Subcutaneous abdominal adipose tissue (tissue), 5 donors: ENCODE measurements around the gene LITAF.

Experiments
- H3K27ac ChIP-seq: one replicate; pipeline ENCODE4 v1.7.0; 2013; ENCODE audit warnings: low read depth, mild to moderate bottlenecking, inconsistent platforms, low read length, moderate library complexity
- H3K27me3 ChIP-seq, 5 donors: one replicate each; pipeline ENCODE4 v1.7.0; 2013; ENCODE audit warnings: low read length in 5 of 5, inconsistent platforms in 1 of 5; ENCODE audit not compliant: control insufficient read depth in 5 of 5, insufficient read depth in 4 of 5
- H3K36me3 ChIP-seq, 5 donors: one replicate each; pipeline ENCODE4 v1.7.0; 2013; ENCODE audit warnings: low read length in 5 of 5; ENCODE audit not compliant: control insufficient read depth in 5 of 5, insufficient read depth in 5 of 5
- H3K4me1 ChIP-seq, 5 donors: one replicate each; pipeline ENCODE4 v1.7.0; 2013; ENCODE audit warnings: low read length in 5 of 5, mild to moderate bottlenecking in 3 of 5, moderate library complexity in 1 of 5; ENCODE audit not compliant: control insufficient read depth in 5 of 5, insufficient read depth in 5 of 5
- H3K4me3 ChIP-seq, 5 donors: one replicate each; pipeline ENCODE4 v1.7.0; 2013; ENCODE audit warnings: low read length in 5 of 5, low read depth in 1 of 5
- H3K9ac ChIP-seq, 5 donors: one replicate each; pipeline ENCODE4 v1.7.0; 2013; ENCODE audit warnings: low read length in 5 of 5, mild to moderate bottlenecking in 4 of 5, moderate library complexity in 3 of 5
- H3K9me3 ChIP-seq, 5 donors: one replicate each; pipeline ENCODE4 v1.7.0; 2013; ENCODE audit warnings: low read length in 5 of 5; ENCODE audit not compliant: control insufficient read depth in 5 of 5
- donor health status: healthy.
- donor health status: healthy.
- donor health status: healthy.
- donor health status: healthy.
- donor health status: healthy.

LITAF gene

DNA sequence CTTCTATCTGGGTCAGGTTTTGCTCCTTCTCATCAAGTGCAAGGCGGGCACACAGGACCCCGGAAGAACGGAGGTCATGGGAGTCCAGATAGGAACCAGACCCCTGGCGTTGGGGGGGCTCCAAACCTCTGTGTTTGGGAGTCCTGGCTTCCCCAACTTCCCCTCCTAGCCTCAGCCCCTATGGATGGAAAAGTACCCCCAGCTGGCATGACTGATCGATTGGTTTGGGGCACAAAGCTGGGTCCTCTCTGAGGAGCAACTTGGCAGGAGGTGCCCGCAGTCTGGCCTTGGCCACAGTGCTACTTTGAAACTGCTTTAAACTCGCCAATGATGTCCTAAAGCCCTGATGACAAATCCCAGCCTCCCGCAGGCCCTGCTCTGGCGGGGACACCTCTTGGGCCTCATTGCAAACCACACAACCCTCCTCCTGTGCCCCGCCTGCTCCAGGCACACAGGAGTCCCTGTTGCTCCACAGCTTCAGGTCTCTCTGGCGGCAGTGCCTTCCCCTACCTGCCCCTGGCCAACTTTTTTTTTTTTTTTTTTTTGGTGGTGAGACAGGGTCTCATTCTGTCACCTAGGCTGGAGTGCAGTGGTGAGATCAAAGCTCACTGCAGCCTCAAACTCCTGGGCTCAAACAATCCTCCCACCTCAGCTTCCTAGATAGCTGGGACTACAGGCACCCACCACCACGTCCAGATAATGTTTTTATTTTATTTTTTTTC is 43.5 kb upstream of the LITAF start:
- Histone ChIP-seq H3K4me1 (peaks cover 0 to 45% (median 25%) of the 10 kb centered on the region in 5 donors), H3K4me3 (no peak overlapping the region), H3K9ac (no peak overlapping the region), H3K27me3 (no peaks in the 10 kb centered on the region), H3K36me3 (no peaks in the 10 kb centered on the region), H3K9me3 (no peaks in the 10 kb centered on the region), H3K27ac (no peak overlapping the region)

- Histone ChIP-seq H3K4me3 (no peak overlapping the region), H3K27ac (no peak overlapping the region), H3K36me3 (no peaks in the 10 kb centered on the region), H3K4me1 (peaks cover 0 to 51% (median 31%) of the 10 kb centered on the region in 5 donors), H3K9me3 (no peaks in the 10 kb centered on the region), H3K9ac (no peak overlapping the region), H3K27me3 (no peaks in the 10 kb centered on the region)
Measured at GRCh38 chr16:11629071-11630030, 42.6 kb upstream of the LITAF start.

GRCh38 chr16:11627822-11628457 is 41.2 kb upstream of the LITAF start:
- no peak overlapping the region for H3K4me3 ChIP-seq
- no peaks in the 10 kb centered on the region for H3K9me3 ChIP-seq
- H3K27me3 ChIP-seq = no peaks in the 10 kb centered on the region
- H3K4me1 ChIP-seq = peaks cover 0 to 40% (median 24%) of the 10 kb centered on the region in 5 donors
- H3K9ac ChIP-seq = no peak overlapping the region
- no peak overlapping the region for H3K27ac ChIP-seq
- no peaks in the 10 kb centered on the region for H3K36me3 ChIP-seq

DNA sequence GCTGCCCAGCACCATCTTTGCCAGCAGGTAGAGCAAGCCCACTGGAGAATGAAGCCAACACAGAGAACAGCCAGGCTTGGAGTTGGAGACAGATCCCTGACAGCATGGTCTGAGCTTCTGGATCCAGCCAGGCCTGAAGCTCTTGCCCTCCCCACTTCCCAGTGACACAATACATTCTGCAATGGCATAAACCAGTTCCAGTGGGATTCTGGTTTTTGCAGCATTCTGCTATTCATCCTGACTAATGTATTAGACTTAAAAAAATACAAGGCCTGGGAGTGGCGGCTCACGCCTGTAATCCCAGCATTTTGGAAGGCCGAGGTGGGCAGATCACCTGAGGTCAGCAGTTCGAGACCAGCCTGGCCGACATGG is 40.6 kb upstream of the LITAF start:
- H3K36me3 ChIP-seq = no peaks in the 10 kb centered on the region
- H3K4me1 ChIP-seq = peaks cover 0 to 34% (median 18%) of the 10 kb centered on the region in 5 donors
- no peak overlapping the region for H3K4me3 ChIP-seq
- no peaks in the 10 kb centered on the region for H3K27me3 ChIP-seq
- no peak overlapping the region for H3K9ac ChIP-seq
- H3K9me3 ChIP-seq = no peaks in the 10 kb centered on the region
- no peak overlapping the region for H3K27ac ChIP-seq

DNA sequence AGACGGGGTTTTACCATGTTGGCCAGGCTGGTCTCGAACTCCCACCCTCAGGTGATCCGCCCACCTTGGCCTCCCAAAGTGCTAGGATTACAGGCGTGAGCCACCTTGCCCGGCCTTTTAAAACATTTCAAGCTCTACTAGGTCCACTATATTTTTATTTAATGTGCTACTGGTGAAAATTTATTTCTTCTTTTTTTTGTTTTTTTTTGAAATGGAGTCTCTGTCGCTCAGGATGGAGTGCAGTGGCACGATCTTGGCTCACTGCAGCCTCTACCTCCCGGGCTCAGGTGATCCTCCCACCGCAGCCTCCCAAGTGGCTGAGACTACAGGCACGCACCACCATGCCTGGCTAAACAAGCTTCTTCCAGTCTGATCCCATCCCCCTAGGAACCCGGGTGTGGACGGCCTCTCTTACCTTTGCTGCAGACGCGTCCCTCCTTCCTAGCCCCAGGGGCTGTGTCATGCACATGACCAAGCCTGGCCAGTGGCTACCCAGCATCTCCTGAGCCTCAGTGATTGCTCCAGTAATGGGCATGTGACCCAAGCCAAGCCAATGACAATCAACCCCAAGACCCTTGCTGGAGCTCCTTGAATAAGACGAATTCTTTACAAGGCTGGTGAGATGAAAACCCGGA is 40.1 kb upstream of the LITAF start:
- Histone ChIP-seq H3K36me3 (no peaks in the 10 kb centered on the region), H3K4me3 (no peak overlapping the region), H3K4me1 (peaks cover 0 to 37% (median 17%) of the 10 kb centered on the region in 5 donors), H3K27me3 (no peaks in the 10 kb centered on the region), H3K9me3 (no peaks in the 10 kb centered on the region), H3K9ac (no peak overlapping the region), H3K27ac (no peak overlapping the region)

DNA sequence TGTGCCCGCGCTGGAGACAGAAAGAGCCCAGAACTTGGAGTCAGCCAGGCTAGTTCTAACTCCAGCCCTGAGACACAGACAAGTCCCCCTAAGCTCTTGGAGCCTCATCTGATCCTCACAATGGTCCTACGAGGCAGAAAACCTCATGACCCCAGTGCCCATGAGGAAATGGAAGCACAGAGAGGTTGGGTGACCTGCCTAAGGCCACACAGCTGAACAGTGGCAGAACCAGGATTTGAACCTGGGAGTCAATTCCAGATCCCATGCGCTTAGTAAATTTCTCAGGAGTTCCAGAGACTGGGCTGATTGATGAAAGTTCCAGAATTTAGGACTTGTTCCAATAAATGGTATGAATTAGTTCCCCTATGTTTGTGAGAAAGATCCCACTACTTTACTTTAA is 39.0 kb upstream of the LITAF start:
- no peak overlapping the region for H3K9ac ChIP-seq
- no peak overlapping the region for H3K27ac ChIP-seq
- no peaks in the 10 kb centered on the region for H3K27me3 ChIP-seq
- H3K4me1 ChIP-seq = peaks cover 0 to 43% (median 19%) of the 10 kb centered on the region in 5 donors
- no peak overlapping the region for H3K4me3 ChIP-seq
- H3K9me3 ChIP-seq = no peaks in the 10 kb centered on the region
- no peaks in the 10 kb centered on the region for H3K36me3 ChIP-seq

- H3K4me1 ChIP-seq = peaks cover 0 to 34% (median 13%) of the 10 kb centered on the region in 5 donors
- H3K36me3 ChIP-seq = no peaks in the 10 kb centered on the region
- H3K27ac ChIP-seq = no peak overlapping the region
- H3K9me3 ChIP-seq = no peaks in the 10 kb centered on the region
- H3K27me3 ChIP-seq = no peaks in the 10 kb centered on the region
- no peak overlapping the region for H3K4me3 ChIP-seq
- H3K9ac ChIP-seq = no peak overlapping the region
Measured at GRCh38 chr16:11624636-11625607, 38.2 kb upstream of the LITAF start.

- H3K36me3 ChIP-seq = no peaks in the 10 kb centered on the region
- H3K9ac ChIP-seq = no peak overlapping the region
- no peak overlapping the region for H3K4me3 ChIP-seq
- H3K4me1 ChIP-seq = peaks cover 0 to 31% (median 14%) of the 10 kb centered on the region in 5 donors
- H3K9me3 ChIP-seq = no peaks in the 10 kb centered on the region
- H3K27ac ChIP-seq = no peak overlapping the region
- no peaks in the 10 kb centered on the region for H3K27me3 ChIP-seq
Measured at GRCh38 chr16:11624205-11624604, 37.5 kb upstream of the LITAF start.
